ENCODE measurements around the gene MESP2.
A peak's percentile ranks its signal among the peaks of the same experiment; 100 is the strongest.

MESP2 gene

DNA sequence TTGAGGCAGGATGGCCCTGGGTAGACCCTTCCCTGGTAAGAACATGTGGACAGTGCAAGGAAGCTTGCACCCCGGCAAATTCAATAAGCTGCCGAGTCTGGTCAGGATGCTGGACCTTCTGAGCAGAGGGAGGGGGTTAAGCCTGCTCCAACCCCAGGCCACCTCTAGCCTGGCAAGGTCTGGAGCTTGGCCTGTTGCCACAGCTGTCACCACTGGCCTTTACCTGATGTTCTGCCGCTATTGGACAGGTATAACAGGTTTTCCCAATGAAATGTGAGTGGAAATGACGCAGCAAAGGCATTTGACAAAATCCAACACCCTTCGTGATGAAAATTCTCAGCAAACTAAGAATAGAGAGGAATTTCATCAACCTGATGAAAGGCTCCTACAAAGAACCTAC lies 24.4 kb upstream of the MESP2 start:
- Histone ChIP-seq H3K27me3 (ENCODE audit: control insufficient read depth, low read length) (peaks cover 15% of the 10 kb centered on the region; the same call in 1 of the 2 replicates), H3K36me3 (ENCODE audit: control insufficient read depth, low read length) (no peaks in the 10 kb centered on the region), H3K4me3 (ENCODE audit: low read length) (no peak overlapping the region), H3K4me2 (ENCODE audit: low read length) (peak overlapping the region; percentile 90), H3K79me2 (ENCODE audit: control insufficient read depth, low read length) (no peaks in the 10 kb centered on the region), H3K9me3 (ENCODE audit: control insufficient read depth, insufficient read depth, low read length) (no peaks in the 10 kb centered on the region), H3K4me1 (ENCODE audit: control insufficient read depth, low read length) (peaks cover 13% of the 10 kb centered on the region), H3F3A (ENCODE audit: control insufficient read depth, insufficient read depth) (no peaks in the 10 kb centered on the region), H3K9me2 (replicated peaks; ENCODE audit: control insufficient read depth, low read length) (no peaks in the 10 kb centered on the region), H4K20me1 (ENCODE audit: control insufficient read depth, insufficient read depth, low read depth, low read length) (no peaks in the 10 kb centered on the region), H3K27ac (ENCODE audit: low read depth, low read length) (no peak overlapping the region)
- no peak for TF ChIP-seq CTCF (IDR thresholded peaks at IDR 0.05; ENCODE audit: low read depth, low read length, poor library complexity, severe bottlenecking)

- Histone ChIP-seq H3K36me3 (ENCODE audit: control insufficient read depth, low read length) (no peaks in the 10 kb centered on the region), H3K9me2 (replicated peaks; ENCODE audit: control insufficient read depth, low read length) (no peaks in the 10 kb centered on the region), H3K4me3 (ENCODE audit: low read length) (no peak overlapping the region), H3K9me3 (ENCODE audit: control insufficient read depth, insufficient read depth, low read length) (no peaks in the 10 kb centered on the region), H3K27ac (ENCODE audit: low read depth, low read length) (no peak overlapping the region), H3K27me3 (ENCODE audit: control insufficient read depth, low read length) (peaks cover 15% of the 10 kb centered on the region; the same call in 1 of the 2 replicates), H3K4me2 (ENCODE audit: low read length) (no peak overlapping the region), H3F3A (ENCODE audit: control insufficient read depth, insufficient read depth) (no peaks in the 10 kb centered on the region), H4K20me1 (ENCODE audit: control insufficient read depth, insufficient read depth, low read depth, low read length) (no peaks in the 10 kb centered on the region), H3K79me2 (ENCODE audit: control insufficient read depth, low read length) (no peaks in the 10 kb centered on the region), H3K4me1 (ENCODE audit: control insufficient read depth, low read length) (peaks cover 13% of the 10 kb centered on the region)
- TF ChIP-seq EZH2phosphoT487 (IDR thresholded peaks at IDR 0.05; ENCODE audit: borderline replicate concordance, low read length) (no peak), CTCF (IDR thresholded peaks at IDR 0.05; ENCODE audit: low read depth, low read length, poor library complexity, severe bottlenecking) (no peak)
These were observed 22.3 kb upstream of the MESP2 start for GRCh38 chr15:89753855-89754254.

DNA sequence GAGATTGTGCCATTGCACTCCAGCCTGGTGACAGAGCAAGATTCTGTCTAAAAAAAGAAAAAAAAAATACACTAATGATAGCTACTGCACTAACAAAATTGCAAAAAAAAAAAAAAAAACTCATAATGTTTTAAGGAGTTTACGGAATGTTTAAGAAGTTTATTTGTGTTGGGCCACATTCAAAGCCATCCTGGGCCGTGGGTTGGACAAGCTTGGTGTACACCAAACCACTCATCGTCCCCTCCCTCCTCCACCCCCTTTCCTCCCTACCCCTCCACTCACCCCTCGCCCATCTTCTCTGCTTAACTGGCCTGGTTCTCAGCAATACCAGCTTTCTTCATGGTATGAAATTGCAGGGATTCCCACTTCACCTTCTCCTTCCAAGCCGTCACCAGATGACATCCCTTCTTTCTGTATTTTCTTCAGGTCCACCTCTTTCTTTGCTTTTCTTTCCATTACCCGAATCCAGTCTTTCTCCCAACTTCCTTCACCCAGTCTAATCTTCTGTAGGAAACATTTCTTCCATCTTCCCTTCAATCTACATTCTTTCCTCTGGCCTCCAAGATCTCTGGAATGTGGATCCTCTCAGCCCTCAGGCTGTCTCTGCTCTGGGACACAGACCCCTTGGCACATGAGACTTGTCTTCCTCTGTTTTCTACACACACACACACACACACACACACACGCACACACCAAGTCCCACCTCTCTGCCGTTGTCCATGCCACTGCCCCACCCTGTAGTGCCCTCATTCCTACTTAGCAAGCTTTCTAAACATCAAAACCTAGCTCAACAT lies 21.6 kb upstream of the MESP2 start:
- no peaks in the 10 kb centered on the region for H3K9me2 ChIP-seq (replicated peaks; ENCODE audit: control insufficient read depth, low read length)
- no peaks in the 10 kb centered on the region for H4K20me1 ChIP-seq (ENCODE audit: control insufficient read depth, insufficient read depth, low read depth, low read length)
- H3K27me3 ChIP-seq (ENCODE audit: control insufficient read depth, low read length), result peaks cover 15% of the 10 kb centered on the region; the same call in 1 of the 2 replicates
- H3K4me1 ChIP-seq (ENCODE audit: control insufficient read depth, low read length), result peaks cover 13% of the 10 kb centered on the region
- H3K9me3 ChIP-seq (ENCODE audit: control insufficient read depth, insufficient read depth, low read length), result no peaks in the 10 kb centered on the region
- no peaks in the 10 kb centered on the region for H3F3A ChIP-seq (ENCODE audit: control insufficient read depth, insufficient read depth)
- no peaks in the 10 kb centered on the region for H3K79me2 ChIP-seq (ENCODE audit: control insufficient read depth, low read length)
- H3K4me3 ChIP-seq (ENCODE audit: low read length), result no peak overlapping the region
- H3K36me3 ChIP-seq (ENCODE audit: control insufficient read depth, low read length), result no peaks in the 10 kb centered on the region
- H3K27ac ChIP-seq (ENCODE audit: low read depth, low read length), result no peak overlapping the region
- no peak for TF ChIP-seq EZH2phosphoT487 (IDR thresholded peaks at IDR 0.05; ENCODE audit: borderline replicate concordance, low read length)
- TF ChIP-seq CTCF (IDR thresholded peaks at IDR 0.05; ENCODE audit: low read depth, low read length, poor library complexity, severe bottlenecking), result no peak
- no peak overlapping the region for H3K4me2 ChIP-seq (ENCODE audit: low read length)

Measured in DOHH2 (cell line).